HG03520 (cell line): ENCODE results near the gene GP5.

Source experiments
- ATAC-seq: cut with Tn5 transposase; IDR thresholded peaks from one replicate; pipeline ENCODE4 v1.9.1; 2021; ENCODE audit warnings: mild to moderate bottlenecking, moderate library complexity; ENCODE audit not compliant: unreplicated experiment

Gene GP5

DNA sequence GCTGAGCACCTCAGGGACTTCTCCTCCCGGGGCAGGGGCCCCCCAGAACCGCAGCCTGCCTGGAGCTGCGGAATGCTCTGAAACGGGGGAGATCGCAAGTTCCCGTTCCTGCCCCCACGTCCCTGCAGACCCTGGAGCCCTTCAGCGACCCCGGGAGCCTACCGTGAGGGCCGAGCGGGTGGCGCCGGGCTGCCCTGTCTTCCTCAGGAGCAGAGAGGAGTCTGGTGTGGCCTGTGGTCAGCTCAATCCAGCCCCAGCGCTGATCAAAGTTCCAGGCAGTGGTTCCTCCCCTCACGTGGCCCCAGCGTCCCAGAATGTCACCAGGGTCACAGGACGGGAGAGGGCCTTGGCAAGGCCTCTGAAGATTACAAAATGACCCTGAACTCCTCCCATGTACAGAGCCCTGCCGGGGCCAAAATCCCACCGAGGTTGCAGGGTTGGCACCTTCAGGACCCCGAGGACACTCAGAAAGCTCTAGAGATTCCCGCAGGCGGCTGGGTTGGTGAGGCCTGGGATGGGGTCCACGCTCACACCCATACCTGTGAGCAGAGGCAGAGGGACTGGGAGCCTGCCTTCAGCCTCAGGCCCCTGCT is 47.9 kb downstream of the GP5 start, which contains the start of gene CPN2:
CPN2 (minus strand) TSS at position 249 of the 593 bp plus-strand sequence. CDS start 8,626 bp downstream, outside the sequence.
- ATAC-seq: no peak

DNA sequence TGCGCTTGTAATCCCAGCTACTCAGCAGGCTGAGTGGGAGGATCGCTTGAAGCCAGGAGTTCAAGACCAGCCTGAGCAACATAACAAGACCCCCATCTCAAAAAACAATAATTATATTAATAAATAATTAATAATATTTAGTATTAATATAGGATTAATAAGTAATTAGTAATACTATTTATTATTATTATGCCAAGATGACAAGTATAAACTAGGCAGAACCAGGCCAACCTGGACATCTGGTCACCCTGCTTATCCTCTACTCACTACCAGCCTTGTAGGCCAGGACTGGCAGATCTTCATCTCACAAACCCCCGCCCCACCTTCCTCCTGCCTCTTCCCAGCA is 48.4 kb downstream of the GP5 start:
- ATAC-seq: no peak

- ATAC-seq: no peak
Observed at GRCh38 chr3:194348354-194348753, 50.7 kb downstream of the GP5 start.

DNA sequence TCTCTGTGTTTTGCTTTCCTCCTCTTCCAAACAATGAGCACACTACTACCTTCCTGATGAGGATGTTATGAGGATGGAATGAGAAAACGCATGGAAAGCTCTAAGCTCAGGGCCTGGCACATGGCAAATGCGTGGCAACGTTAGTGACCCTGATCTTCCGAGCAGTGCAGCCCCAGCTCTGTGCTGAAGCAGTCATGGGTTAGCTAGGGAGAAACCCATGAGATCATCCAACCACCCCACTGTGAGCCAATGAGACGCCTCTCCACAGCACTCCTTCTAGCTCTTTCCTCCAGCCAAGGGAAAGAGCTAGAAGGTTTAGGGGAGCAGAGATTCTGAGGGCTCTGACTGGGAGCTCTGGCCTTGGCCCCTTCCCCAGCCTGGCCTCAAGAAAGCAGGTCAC is 52.4 kb downstream of the GP5 start:
- no peak for ATAC-seq

- no peak for ATAC-seq
Observed at GRCh38 chr3:194346035-194346434, 53.0 kb downstream of the GP5 start.
